Stomach (tissue), 4 donors: ENCODE results near the gene MRM3.
"Not testable (repeated sequence)": the region's sequence is repeated elsewhere in the genome, so short reads cannot be mapped to it uniquely, and the experiment has no call there.

ENCODE experiments used
- CTCF ChIP-seq, 7 experiments: fragments of 450-650 bp in 4 of 7; fragments of 200-600 bp in 3 of 7; sonication (generic) in 3 of 7; IDR thresholded peaks; one replicate each; pipeline ENCODE4 v1.5.1; 2016 to 2019; ENCODE audit warnings: antibody characterized with exemption in 7 of 7, control low read depth in 2 of 7, mild to moderate bottlenecking in 1 of 7
- POLR2AphosphoS5 ChIP-seq, 3 donors: sonication (generic); formaldehyde crosslinking; IDR thresholded peaks; one replicate each; pipeline ENCODE4 v1.6.1; 2016; ENCODE audit warnings: antibody characterized with exemption in 3 of 3

DNA sequence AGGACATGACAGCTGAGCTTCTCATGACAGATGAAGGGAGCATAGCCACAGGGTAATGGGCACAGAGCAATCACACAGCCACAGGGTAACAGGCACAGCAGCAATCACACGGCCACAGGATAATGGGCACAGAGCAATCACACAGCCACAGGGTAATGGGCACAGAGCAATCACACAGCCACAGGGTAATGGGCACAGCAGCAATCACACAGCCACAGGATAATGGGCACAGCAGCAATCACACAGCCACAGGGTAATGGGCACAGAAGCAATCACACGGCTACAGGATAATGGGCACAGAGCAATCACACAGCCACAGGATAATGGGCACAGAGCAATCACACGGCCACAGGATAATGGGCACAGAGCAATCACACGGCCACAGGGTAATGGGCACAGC lies 33.5 kb upstream of the MRM3 start:
- not testable (repeated sequence) for TF ChIP-seq POLR2AphosphoS5, CTCF (IDR thresholded peaks at IDR 0.05)
